Endodermal cell (in vitro differentiated cells): ENCODE data around the gene PARP3. TPM values are rescaled to one million over a fixed set of nuclear protein-coding genes. Genes with fewer than 3 reads are reported as not detected.

Experiments
- DNase-seq: peaks from one replicate; pipeline ENCODE4 v3.0.0-alpha.2; 2017
- H3K27ac ChIP-seq: 2 replicates; pipeline ENCODE4 v1.5.1; 2013; ENCODE audit warnings: mild to moderate bottlenecking, low read depth, low read length, moderate library complexity
- H3K27me3 ChIP-seq: 2 replicates; pipeline ENCODE4 v1.6.1; 2013; ENCODE audit warnings: mild to moderate bottlenecking, low read length, moderate library complexity; ENCODE audit not compliant: insufficient read depth, control insufficient read depth, poor library complexity, severe bottlenecking
- H3K36me3 ChIP-seq: 2 replicates; pipeline ENCODE4 v1.7.0; 2013; ENCODE audit warnings: mild to moderate bottlenecking, low read length, moderate library complexity; ENCODE audit not compliant: control insufficient read depth, insufficient read depth
- H3K4me1 ChIP-seq: one replicate; pipeline ENCODE4 v1.7.0; 2013; ENCODE audit warnings: low read length; ENCODE audit not compliant: control insufficient read depth, insufficient read depth
- H3K4me3 ChIP-seq: 2 replicates; pipeline ENCODE4 v1.5.1; 2013; ENCODE audit warnings: mild to moderate bottlenecking, low read length, moderate library complexity
- H3K9ac ChIP-seq: 2 replicates; pipeline ENCODE4 v1.6.1; 2013; ENCODE audit warnings: mild to moderate bottlenecking, low read length, moderate library complexity; ENCODE audit not compliant: poor library complexity, severe bottlenecking; ENCODE audit errors: extremely low read depth
- H3K9me3 ChIP-seq: 2 replicates; pipeline ENCODE4 v1.6.1; 2013; ENCODE audit warnings: mild to moderate bottlenecking, low read length, moderate library complexity; ENCODE audit not compliant: control insufficient read depth
- H3K27ac Mint-ChIP-seq: 2 replicates; pipeline ENCODE4 v1.8.0; 2020; ENCODE audit warnings: mixed read lengths
- H3K27me3 Mint-ChIP-seq: 2 replicates; pipeline ENCODE4 v1.8.0; 2021; ENCODE audit warnings: mild to moderate bottlenecking, mixed read lengths; ENCODE audit not compliant: insufficient read depth
- H3K36me3 Mint-ChIP-seq: 2 replicates; pipeline ENCODE4 v1.8.0; 2020; ENCODE audit warnings: low read depth, mixed read lengths
- H3K4me1 Mint-ChIP-seq: 2 replicates; pipeline ENCODE4 v1.8.0; 2020; ENCODE audit warnings: mixed read lengths
- H3K4me3 Mint-ChIP-seq: 2 replicates; pipeline ENCODE4 v1.8.0; 2020; ENCODE audit warnings: mild to moderate bottlenecking, moderate library complexity, mixed read lengths
- H3K9me3 Mint-ChIP-seq: 2 replicates; pipeline ENCODE4 v1.8.0; 2020; ENCODE audit warnings: mild to moderate bottlenecking, mixed read lengths
- CTCF ChIP-seq: fragments of 200-600 bp; sonication (generic); conservative IDR thresholded peaks from 2 replicates; pipeline ENCODE4 v1.5.0; 2021; ENCODE audit warnings: antibody characterized with exemption, mild to moderate bottlenecking
- WGBS, 2 experiments: methylation state at CpG; one replicate each; pipeline versions ENCODE4 v1.1.5 to v1.1.7; 2013; ENCODE audit warnings: missing lambda C conversion rate in 2 of 2, mixed read lengths in 1 of 2; ENCODE audit not compliant: insufficient coverage in 1 of 2, insufficient read length in 1 of 2; 5-methylcytosine and 5-hydroxymethylcytosine counted together
- total RNA-seq, 2 donors: library from RNA; stranded (reverse); fragmentation: NEBNext Ultra II Directional in 1 of 2; extraction: Animal tissue kit (Norgen Biotek cat#: 25700) in 1 of 2; gene quantifications; 2 replicates in 1 of 2; 3 replicates in 1 of 2; pipeline ENCODE4 v1.2.1, GENCODE V29; 2021

The PARP3 gene
- total RNA-seq, 2 donors from 2014 or later, result 4.5 to 5.7 TPM

- 7 to 48% methylated on average over 3 to 33 of the region's 33 CpGs for WGBS, 2 experiments
- no peak for TF ChIP-seq CTCF
- no peak for DNase-seq
- Histone ChIP-seq H3K36me3 (peaks cover 8% of the 10 kb centered on the region), H3K9me3 (no peaks in the 10 kb centered on the region), H3K9ac (peak overlapping the region; percentile 75), H3K4me3 (peak overlapping the region; percentile 88), H3K27ac (peak overlapping the region; percentile 91), H3K4me1 (peaks cover 30% of the 10 kb centered on the region), H3K27me3 (no peaks in the 10 kb centered on the region)
- Mint-ChIP-seq H3K9me3 (no peaks in the 10 kb centered on the region), H3K4me3 (peak overlapping the region; percentile 79), H3K4me1 (peaks cover 49% of the 10 kb centered on the region), H3K27ac (peak overlapping the region; percentile 82), H3K36me3 (peaks cover 3% of the 10 kb centered on the region), H3K27me3 (no peaks in the 10 kb centered on the region)
These were observed 24.8 kb downstream of the PARP3 start for GRCh38 chr3:51966922-51967383.

GRCh38 chr3:51967384-51968169, 25.4 kb downstream of the PARP3 start, which contains the start of gene PCBP4:
Gene PCBP4, minus strand, starts transcription at chr3:51967454. Its CDS starts 6,214 bp downstream, at chr3:51961240.
- peak within 1 kb of the TSS; percentile 79 for H3K4me3 Mint-ChIP-seq
- Histone ChIP-seq H3K9ac (peak within 1 kb of the TSS; percentile 89), H3K27me3 (no peaks in the 10 kb centered on the region), H3K27ac (peak within 1 kb of the TSS; percentile 98), H3K4me1 (peaks cover 28% of the 10 kb centered on the region), H3K36me3 (peaks cover 8% of the 10 kb centered on the region), H3K4me3 (peak within 1 kb of the TSS; percentile 88), H3K9me3 (no peaks in the 10 kb centered on the region)
- no peak for TF ChIP-seq CTCF
- no peaks in the 10 kb centered on the region for H3K9me3 Mint-ChIP-seq
- peak within 1 kb of the TSS; percentile 96 for H3K27ac Mint-ChIP-seq
- H3K36me3 Mint-ChIP-seq, result peaks cover 3% of the 10 kb centered on the region
- no peaks in the 10 kb centered on the region for H3K27me3 Mint-ChIP-seq
- WGBS, 2 experiments, result 0% methylated on average over 6 to 76 of the region's 90 CpGs
- DNase-seq, result peak; percentile 90
- H3K4me1 Mint-ChIP-seq, result peaks cover 48% of the 10 kb centered on the region

GRCh38 chr3:51968170-51968775, 26.1 kb downstream of the PARP3 start:
- no peak for TF ChIP-seq CTCF
- no peaks in the 10 kb centered on the region for H3K27me3 ChIP-seq
- H3K27ac Mint-ChIP-seq, result peak overlapping the region; percentile 96
- 7% methylated on average over 7 of the region's 11 CpGs; no CpG with 5 or more reads in 1 of the 2 experiments for WGBS, 2 experiments
- H3K4me3 Mint-ChIP-seq, result peak overlapping the region; percentile 79
- peaks cover 3% of the 10 kb centered on the region for H3K36me3 Mint-ChIP-seq
- no peaks in the 10 kb centered on the region for H3K27me3 Mint-ChIP-seq
- H3K9me3 ChIP-seq, result no peaks in the 10 kb centered on the region
- peak; percentile 78 for DNase-seq
- peaks cover 4% of the 10 kb centered on the region for H3K36me3 ChIP-seq
- H3K4me1 Mint-ChIP-seq, result peaks cover 43% of the 10 kb centered on the region
- no peaks in the 10 kb centered on the region for H3K9me3 Mint-ChIP-seq
- H3K27ac ChIP-seq, result peak overlapping the region; percentile 98
- peak overlapping the region; percentile 89 for H3K9ac ChIP-seq
- H3K4me3 ChIP-seq, result peak overlapping the region; percentile 82
- H3K4me1 ChIP-seq, result peaks cover 27% of the 10 kb centered on the region
